ENCODE results near the gene UBE2L3. TPM values are rescaled to one million over a fixed set of nuclear protein-coding genes. Genes with fewer than 3 reads are reported as not detected.
"Not testable (repeated sequence)": the region's sequence is repeated elsewhere in the genome, so short reads cannot be mapped to it uniquely, and the experiment has no call there.

The UBE2L3 gene
- total RNA-seq, 2 experiments from 2014 or later = 18.7 TPM

DNA sequence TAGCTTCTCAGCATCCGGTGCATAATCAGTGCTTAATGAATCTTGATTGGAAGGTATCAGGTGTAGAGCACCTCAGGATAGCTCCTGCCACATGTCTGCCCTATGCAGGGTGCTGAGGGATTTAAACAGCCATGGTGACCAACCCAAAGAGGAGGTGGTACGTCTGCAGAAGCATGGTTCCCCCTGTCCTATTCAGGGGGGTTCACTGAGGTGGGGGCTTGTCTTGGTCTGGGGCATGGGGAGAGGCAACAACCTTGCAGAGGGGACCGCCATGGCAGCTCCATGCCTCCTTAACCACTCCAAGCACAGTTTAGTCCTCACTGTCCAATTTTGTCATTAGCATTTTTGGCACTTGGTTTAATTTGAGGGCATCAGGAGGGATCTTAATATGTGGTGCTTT is 24.9 kb downstream of the UBE2L3 start:
- Mint-ChIP-seq H3K4me1 (ENCODE audit: low read depth) (peaks cover 68% of the 10 kb centered on the region), H3K4me3 (no peak overlapping the region), H3K27ac (peak overlapping the region; percentile 25), H3K27me3 (no peaks in the 10 kb centered on the region), H3K9me3 (no peaks in the 10 kb centered on the region), H3K36me3 (ENCODE audit: low read depth) (peaks cover 71% of the 10 kb centered on the region)
- Histone ChIP-seq H3K36me3 (ENCODE audit: insufficient read depth, low read length) (peaks cover 70% of the 10 kb centered on the region), H3K27me3 (ENCODE audit: control insufficient read depth in 1 of 2, insufficient read depth in 2 of 2, low read length in 2 of 2) (no peaks in the 10 kb centered on the region), H3K9me3 (ENCODE audit: control insufficient read depth in 1 of 2, insufficient read depth in 1 of 2, low read length in 2 of 2) (no peaks in the 10 kb centered on the region), H3K4me3 (ENCODE audit: low read length) (no peak overlapping the region), H3K27ac (ENCODE audit: low read depth in 1 of 2, low read length in 2 of 2) (no peak overlapping the region), H3K4me1 (ENCODE audit: insufficient read depth, low read length) (peaks cover 40% of the 10 kb centered on the region)
- DNase-seq (no peak), ATAC-seq (ENCODE audit: poor library complexity) (no peak)
- CTCF ChIA-PET = no interaction called here
- TF ChIP-seq, protein P1, sequence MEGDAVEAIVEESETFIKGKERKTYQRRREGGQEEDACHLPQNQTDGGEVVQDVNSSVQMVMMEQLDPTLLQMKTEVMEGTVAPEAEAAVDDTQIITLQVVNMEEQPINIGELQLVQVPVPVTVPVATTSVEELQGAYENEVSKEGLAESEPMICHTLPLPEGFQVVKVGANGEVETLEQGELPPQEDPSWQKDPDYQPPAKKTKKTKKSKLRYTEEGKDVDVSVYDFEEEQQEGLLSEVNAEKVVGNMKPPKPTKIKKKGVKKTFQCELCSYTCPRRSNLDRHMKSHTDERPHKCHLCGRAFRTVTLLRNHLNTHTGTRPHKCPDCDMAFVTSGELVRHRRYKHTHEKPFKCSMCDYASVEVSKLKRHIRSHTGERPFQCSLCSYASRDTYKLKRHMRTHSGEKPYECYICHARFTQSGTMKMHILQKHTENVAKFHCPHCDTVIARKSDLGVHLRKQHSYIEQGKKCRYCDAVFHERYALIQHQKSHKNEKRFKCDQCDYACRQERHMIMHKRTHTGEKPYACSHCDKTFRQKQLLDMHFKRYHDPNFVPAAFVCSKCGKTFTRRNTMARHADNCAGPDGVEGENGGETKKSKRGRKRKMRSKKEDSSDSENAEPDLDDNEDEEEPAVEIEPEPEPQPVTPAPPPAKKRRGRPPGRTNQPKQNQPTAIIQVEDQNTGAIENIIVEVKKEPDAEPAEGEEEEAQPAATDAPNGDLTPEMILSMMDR (IDR thresholded peaks at IDR 0.05) = no peak
- intact Hi-C loops (cut with DNase I, micrococcal nuclease) = no loop called here
- POLR2A ChIA-PET = no interaction called here

DNA sequence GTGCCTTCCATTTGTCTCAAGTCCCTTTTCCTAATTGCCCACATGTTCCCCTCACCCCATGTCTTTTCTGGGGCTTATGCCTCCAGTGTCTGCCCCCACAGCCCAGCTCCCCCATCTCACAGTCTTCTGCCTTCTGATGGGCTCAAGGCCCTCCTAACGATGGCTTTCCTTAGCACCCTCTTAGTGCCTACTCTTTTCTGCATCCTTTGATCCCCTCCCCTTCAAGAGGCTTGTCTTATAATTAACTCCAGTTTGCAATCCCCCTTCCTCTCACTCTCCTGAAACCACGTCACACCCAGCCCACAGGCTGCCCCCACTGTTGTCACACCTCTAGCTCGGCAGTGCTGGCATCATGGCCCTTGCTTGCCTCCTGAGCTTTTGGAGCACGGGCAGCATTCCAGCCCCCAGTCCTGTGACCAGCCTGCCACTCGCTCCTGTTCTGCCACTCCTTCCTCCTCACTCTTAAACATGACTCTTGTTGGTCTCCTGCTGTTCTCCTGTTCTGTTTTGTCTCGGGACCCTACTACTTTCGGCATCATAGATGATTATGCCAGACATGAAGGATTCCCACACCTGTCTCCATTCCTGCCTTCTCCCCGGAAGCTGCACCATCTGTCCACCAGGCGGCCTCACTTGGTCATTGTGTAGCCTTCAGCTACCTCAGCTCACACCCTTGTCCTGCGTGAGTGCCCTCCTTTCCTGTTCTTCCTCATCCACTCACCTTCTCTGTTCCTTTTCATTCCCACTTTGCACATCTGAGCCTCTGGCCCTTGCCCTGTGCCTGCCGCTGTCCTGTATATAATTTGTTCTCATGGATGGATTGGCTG is 26.1 kb downstream of the UBE2L3 start:
- Mint-ChIP-seq H3K27me3 (no peaks in the 10 kb centered on the region), H3K36me3 (ENCODE audit: low read depth) (peaks cover 68% of the 10 kb centered on the region), H3K4me3 (no peak overlapping the region), H3K4me1 (ENCODE audit: low read depth) (peaks cover 64% of the 10 kb centered on the region), H3K9me3 (no peaks in the 10 kb centered on the region), H3K27ac (peak overlapping the region; percentile 25)
- H3K4me3 ChIP-seq (ENCODE audit: low read length) = no peak overlapping the region
- H3K27ac ChIP-seq (ENCODE audit: low read depth in 1 of 2, low read length in 2 of 2) = no peak overlapping the region
- peaks cover 32% of the 10 kb centered on the region for H3K4me1 ChIP-seq (ENCODE audit: insufficient read depth, low read length)
- H3K36me3 ChIP-seq (ENCODE audit: insufficient read depth, low read length) = peaks cover 63% of the 10 kb centered on the region
- DNase-seq (no peak), ATAC-seq (ENCODE audit: poor library complexity) (no peak)
- intact Hi-C loops (cut with DNase I, micrococcal nuclease) = no loop called here
- H3K27me3 ChIP-seq (ENCODE audit: control insufficient read depth in 1 of 2, insufficient read depth in 2 of 2, low read length in 2 of 2) = no peaks in the 10 kb centered on the region
- H3K9me3 ChIP-seq (ENCODE audit: control insufficient read depth in 1 of 2, insufficient read depth in 1 of 2, low read length in 2 of 2) = no peaks in the 10 kb centered on the region
- TF ChIP-seq, protein P1 (IDR thresholded peaks at IDR 0.05) = no peak
- CTCF ChIA-PET = no interaction called here
- POLR2A ChIA-PET = no interaction called here

DNA sequence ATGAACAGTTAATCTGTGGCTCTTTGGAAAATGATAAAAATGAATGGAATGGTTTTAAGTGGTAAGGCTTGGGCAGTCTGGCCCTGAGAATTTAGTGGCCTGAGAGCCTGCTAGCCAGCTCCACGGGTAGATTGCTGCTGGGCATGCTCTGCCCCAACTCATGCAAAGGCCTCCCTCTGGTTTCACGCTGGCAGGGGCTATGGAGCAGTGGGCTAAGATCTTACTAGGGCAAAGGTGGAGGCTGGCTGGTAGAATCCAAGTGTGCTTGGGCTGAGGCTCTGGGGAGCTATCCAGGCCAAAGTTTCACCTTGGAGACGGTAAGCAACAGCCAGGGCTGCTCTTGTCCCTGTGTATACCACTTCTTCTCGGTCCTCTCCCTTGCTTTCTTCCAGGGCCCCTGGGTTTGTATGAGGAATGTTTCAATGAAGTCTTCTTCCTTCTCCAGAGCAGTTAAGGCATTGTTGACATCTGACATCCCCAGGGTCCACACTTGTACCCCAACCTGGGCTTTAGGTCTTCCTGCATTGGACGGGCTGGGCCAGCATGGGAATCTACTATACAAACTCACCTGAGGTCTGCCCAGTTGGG is 27.4 kb downstream of the UBE2L3 start:
- H3K4me1 ChIP-seq (ENCODE audit: insufficient read depth, low read length) = peaks cover 31% of the 10 kb centered on the region
- no peak overlapping the region for H3K4me3 ChIP-seq (ENCODE audit: low read length)
- peaks cover 58% of the 10 kb centered on the region for H3K36me3 ChIP-seq (ENCODE audit: insufficient read depth, low read length)
- ATAC-seq (ENCODE audit: poor library complexity) (no peak), DNase-seq (no peak)
- intact Hi-C loops (cut with DNase I, micrococcal nuclease) = no loop called here
- Mint-ChIP-seq H3K4me1 (ENCODE audit: low read depth) (peaks cover 69% of the 10 kb centered on the region), H3K4me3 (no peak overlapping the region), H3K36me3 (ENCODE audit: low read depth) (peaks cover 74% of the 10 kb centered on the region), H3K9me3 (no peaks in the 10 kb centered on the region), H3K27ac (peak overlapping the region; percentile 25), H3K27me3 (no peaks in the 10 kb centered on the region)
- no peaks in the 10 kb centered on the region for H3K27me3 ChIP-seq (ENCODE audit: control insufficient read depth in 1 of 2, insufficient read depth in 2 of 2, low read length in 2 of 2)
- no peaks in the 10 kb centered on the region for H3K9me3 ChIP-seq (ENCODE audit: control insufficient read depth in 1 of 2, insufficient read depth in 1 of 2, low read length in 2 of 2)
- TF ChIP-seq, protein P1 (IDR thresholded peaks at IDR 0.05) = no peak
- CTCF ChIA-PET = no interaction called here
- POLR2A ChIA-PET = no interaction called here
- no peak overlapping the region for H3K27ac ChIP-seq (ENCODE audit: low read depth in 1 of 2, low read length in 2 of 2)

DNA sequence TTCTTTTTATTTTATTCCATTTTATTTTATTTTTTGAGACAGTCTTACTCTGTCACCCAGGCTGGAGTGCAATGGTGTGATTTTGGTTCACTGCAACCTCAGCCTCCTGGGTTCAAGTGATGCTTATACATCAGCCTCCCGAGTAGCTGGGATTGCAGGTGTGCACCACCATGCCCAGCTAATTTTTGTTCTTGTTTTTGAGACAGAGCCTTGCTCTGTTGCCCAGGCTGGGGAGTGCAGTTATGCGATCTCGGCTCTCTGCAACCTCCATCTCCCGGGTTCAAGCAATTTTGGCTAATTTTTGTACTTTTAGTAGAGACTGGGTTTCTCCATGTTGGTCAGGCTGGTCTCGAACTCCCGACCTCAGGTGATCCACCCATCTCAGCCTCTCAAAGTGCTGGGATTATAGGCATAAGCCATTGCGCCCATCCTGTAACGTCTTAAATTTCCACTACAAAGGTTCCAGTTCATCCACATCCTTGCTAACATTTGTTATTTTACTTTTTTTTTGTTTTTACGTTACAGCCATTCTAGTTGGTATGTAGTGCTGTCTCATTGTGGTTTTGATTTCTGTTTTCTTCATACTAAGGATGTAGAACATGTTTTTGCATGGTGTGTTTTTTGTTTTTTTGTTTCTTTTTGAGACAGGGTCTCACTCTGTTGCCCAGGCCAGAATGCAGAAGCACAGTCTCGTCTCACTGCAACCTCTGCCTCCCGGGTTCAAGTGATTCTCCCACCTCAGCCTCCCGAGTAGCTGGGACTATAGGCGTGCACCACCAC is 29.0 kb downstream of the UBE2L3 start:
- POLR2A ChIA-PET = interaction anchor here (1.2 kb wide), 1 partner anchor 33 kb away, joined by 3 read pairs; the partner anchor contains the start of gene YDJC
- CTCF ChIA-PET; H3K9me3 ChIP-seq (ENCODE audit: control insufficient read depth in 1 of 2, insufficient read depth in 1 of 2, low read length in 2 of 2); H3K27me3 Mint-ChIP-seq; H3K9me3 Mint-ChIP-seq; DNase-seq; H3K4me3 Mint-ChIP-seq; H3K4me3 ChIP-seq (ENCODE audit: low read length); intact Hi-C loops (cut with DNase I, micrococcal nuclease); H3K27ac ChIP-seq (ENCODE audit: low read depth in 1 of 2, low read length in 2 of 2); H3K27ac Mint-ChIP-seq; H3K27me3 ChIP-seq (ENCODE audit: control insufficient read depth in 1 of 2, insufficient read depth in 2 of 2, low read length in 2 of 2); ATAC-seq (ENCODE audit: poor library complexity): not testable (repeated sequence)
- Mint-ChIP-seq H3K4me1 (ENCODE audit: low read depth) (peaks cover 56% of the 10 kb centered on the region), H3K36me3 (ENCODE audit: low read depth) (peaks cover 65% of the 10 kb centered on the region)
- Histone ChIP-seq H3K4me1 (ENCODE audit: insufficient read depth, low read length) (peaks cover 21% of the 10 kb centered on the region), H3K36me3 (ENCODE audit: insufficient read depth, low read length) (peaks cover 53% of the 10 kb centered on the region)

Data from CD4-positive, alpha-beta T cell (primary cell).